BJ (cell line): ENCODE measurements around the gene CYGB. TPM values are rescaled to one million over a fixed set of nuclear protein-coding genes. Genes with fewer than 3 reads are reported as not detected.

Experiments used
- CTCF ChIA-PET: fragments of 350-600 bp; formaldehyde crosslinking; extraction: SDS; loops from one replicate; lab custom pipeline; 2021; ENCODE audit warnings: antibody characterized with exemption, inconsistent platforms; lab: Yijun Ruan, JAX
- POLR2A ChIA-PET: fragments of 300-600 bp; sonication (Branson Sonifier 250); formaldehyde crosslinking; extraction: SDS; loops from one replicate; lab custom pipeline; 2021; ENCODE audit warnings: antibody characterized with exemption; lab: Charles Lee
- DNase-seq: peaks from one replicate; pipeline ENCODE4 v3.0.0-alpha.2; 2011; ENCODE audit warnings: low read depth
- H3K27me3 ChIP-seq: 2 replicates; pipeline ENCODE4 v1.6.0; 2011; ENCODE audit warnings: low read length; ENCODE audit not compliant: control insufficient read depth, insufficient read depth
- H3K36me3 ChIP-seq: 2 replicates; pipeline ENCODE4 v1.5.1; 2011; ENCODE audit warnings: low read length; ENCODE audit not compliant: control insufficient read depth, insufficient read depth
- H3K4me3 ChIP-seq: 2 replicates; pipeline ENCODE4 v1.5.1; 2011; ENCODE audit warnings: low read depth, mild to moderate bottlenecking, control low read depth, low read length
- polyA plus RNA-seq: library from polyadenylated mRNA; depleted of rRNA; stranded (reverse); fragments of >200 nt; gene quantifications from 2 replicates; pipeline ENCODE4 v1.2.3, GENCODE V29; 2011
- TF ChIP-seq, protein P1 (sequence below): IDR thresholded peaks from 2 replicates; pipeline ENCODE4 v1.5.1; 2011; ENCODE audit warnings: low read depth, mild to moderate bottlenecking, control low read depth, inconsistent platforms, low read length, moderate library complexity; ENCODE audit not compliant: insufficient read depth

Gene CYGB
- polyA plus RNA-seq, 1 experiment = 1.4 TPM

GRCh38 chr17:76547642-76548202, 10.2 kb upstream of the CYGB start:
- TF ChIP-seq, protein P1, sequence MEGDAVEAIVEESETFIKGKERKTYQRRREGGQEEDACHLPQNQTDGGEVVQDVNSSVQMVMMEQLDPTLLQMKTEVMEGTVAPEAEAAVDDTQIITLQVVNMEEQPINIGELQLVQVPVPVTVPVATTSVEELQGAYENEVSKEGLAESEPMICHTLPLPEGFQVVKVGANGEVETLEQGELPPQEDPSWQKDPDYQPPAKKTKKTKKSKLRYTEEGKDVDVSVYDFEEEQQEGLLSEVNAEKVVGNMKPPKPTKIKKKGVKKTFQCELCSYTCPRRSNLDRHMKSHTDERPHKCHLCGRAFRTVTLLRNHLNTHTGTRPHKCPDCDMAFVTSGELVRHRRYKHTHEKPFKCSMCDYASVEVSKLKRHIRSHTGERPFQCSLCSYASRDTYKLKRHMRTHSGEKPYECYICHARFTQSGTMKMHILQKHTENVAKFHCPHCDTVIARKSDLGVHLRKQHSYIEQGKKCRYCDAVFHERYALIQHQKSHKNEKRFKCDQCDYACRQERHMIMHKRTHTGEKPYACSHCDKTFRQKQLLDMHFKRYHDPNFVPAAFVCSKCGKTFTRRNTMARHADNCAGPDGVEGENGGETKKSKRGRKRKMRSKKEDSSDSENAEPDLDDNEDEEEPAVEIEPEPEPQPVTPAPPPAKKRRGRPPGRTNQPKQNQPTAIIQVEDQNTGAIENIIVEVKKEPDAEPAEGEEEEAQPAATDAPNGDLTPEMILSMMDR = no peak
- no peaks in the 10 kb centered on the region for H3K36me3 ChIP-seq
- H3K4me3 ChIP-seq = no peak overlapping the region
- H3K27me3 ChIP-seq = 0 out of 2 replicates have a peak, but pooled peaks cover 3% of the 10 kb centered on the region
- ChIA-PET POLR2A (no interaction called here), CTCF (interaction anchor here (1.1 to 6.0 kb wide), 10 partner anchors 10 to 169 kb away, joined by 3 to 103 read pairs (median 14); partner anchors contain the start of gene AANAT)
- DNase-seq = no peak

DNA sequence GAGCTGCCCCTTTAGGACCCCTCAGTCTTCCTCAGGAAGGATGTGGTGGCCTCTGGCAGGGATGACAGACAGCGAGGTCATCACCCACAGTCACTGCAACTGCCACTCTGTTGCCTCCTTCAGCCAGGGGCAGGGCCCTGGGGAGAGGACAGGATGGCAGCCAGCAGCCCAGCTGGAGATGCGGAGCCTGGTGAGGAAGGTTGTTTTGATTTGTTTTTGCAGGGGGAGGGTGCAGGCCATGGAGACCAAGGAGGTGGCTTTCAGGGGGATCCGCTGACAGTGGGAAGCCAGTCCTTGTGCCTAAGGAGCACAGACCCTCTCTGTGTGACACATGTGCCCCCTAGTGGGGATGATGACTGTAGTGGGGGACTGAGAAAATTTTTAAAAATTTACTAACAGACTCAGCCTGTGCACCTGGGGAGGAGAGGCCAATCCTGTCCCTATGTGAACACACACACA, 9.7 kb upstream of the CYGB start:
- 0 out of 2 replicates have a peak, but pooled peaks cover 3% of the 10 kb centered on the region for H3K27me3 ChIP-seq

DNA sequence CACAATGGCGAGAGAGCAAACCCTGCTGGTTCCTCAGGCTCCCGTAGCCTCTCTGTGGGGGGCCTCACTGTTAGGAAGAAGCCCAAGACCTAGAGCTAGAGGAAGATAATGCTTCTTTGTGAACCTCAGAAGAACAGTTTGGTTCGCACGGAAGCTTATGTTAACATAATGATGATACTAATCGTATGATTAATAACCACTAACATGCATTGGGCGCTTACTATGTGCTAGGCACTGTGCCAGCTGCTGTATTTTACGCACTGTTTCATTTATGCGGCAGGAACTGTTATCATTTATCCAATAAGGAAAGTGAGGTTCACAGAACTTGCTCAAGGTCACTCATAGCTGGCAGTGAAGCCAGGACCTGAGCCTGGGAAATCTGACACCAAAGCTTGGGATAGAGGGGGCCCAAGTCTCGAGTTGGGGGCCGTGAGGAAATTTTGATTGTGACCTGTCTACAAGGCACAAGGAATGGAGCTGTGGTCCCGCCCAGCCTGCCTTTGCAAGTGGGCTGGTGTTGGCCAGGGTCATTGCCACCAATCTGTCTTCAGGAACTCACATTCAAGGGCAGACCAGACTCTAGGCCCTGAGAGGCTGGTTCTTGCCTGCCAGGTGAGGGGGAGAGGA, 9.2 kb upstream of the CYGB start:
- H3K27me3 ChIP-seq = 0 out of 2 replicates have a peak, but pooled peaks cover 3% of the 10 kb centered on the region
- ChIA-PET POLR2A (no interaction called here), CTCF (interaction anchor here (0.7 to 6.0 kb wide), 20 partner anchors 10 to 1051 kb away, joined by 3 to 103 read pairs (median 4); partner anchors contain the start of gene AANAT)
- H3K36me3 ChIP-seq = no peaks in the 10 kb centered on the region
- no peak overlapping the region for H3K4me3 ChIP-seq
- DNase-seq = no peak
- TF ChIP-seq, protein P1 = no peak

More for the DNA sequence above, 9.7 kb upstream of the CYGB start:
- H3K36me3 ChIP-seq = no peaks in the 10 kb centered on the region
- H3K4me3 ChIP-seq = no peak overlapping the region
- ChIA-PET CTCF (interaction anchor here (0.8 to 6.0 kb wide), 17 partner anchors 11 to 169 kb away, joined by 3 to 103 read pairs (median 7); partner anchors contain the start of gene AANAT), POLR2A (no interaction called here)
- DNase-seq = no peak
- TF ChIP-seq, protein P1 = peak; percentile 80

DNA sequence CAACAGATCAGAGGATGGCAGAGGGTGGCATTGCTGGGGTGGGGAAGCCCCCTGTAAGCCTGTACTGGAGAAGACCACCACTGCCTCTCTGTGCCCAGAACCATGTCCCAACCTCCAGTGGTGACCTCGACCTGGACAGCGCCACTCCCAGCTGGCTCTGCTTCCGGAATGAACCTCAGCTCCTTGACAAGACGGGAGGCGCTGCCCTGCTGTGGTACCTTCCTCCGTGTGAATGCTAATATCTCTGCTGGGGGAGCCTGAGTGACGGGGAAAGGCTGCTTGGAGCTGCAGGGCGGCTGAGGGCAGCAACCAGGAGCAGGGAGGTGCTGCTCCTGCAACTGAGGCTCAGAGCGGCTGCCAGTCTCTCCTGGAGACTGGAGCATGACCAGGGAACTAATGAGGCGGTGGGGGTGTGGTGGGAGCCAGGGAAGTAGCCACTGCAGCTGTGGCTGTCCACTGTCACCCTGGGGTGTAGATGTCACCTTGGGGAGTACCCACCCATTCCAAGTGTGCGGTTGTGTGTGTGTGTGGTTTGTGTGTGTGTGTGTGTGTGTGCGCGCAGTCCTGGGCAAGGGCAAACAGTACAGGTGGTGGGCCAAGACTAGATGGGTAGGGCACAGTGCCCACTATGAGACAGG, 8.5 kb upstream of the CYGB start:
- H3K36me3 ChIP-seq = no peaks in the 10 kb centered on the region
- TF ChIP-seq, protein P1 = no peak
- CTCF ChIA-PET = interaction anchor here (0.7 to 6.0 kb wide), 19 partner anchors 10 to 1050 kb away, joined by 3 to 103 read pairs (median 7); partner anchors contain the start of gene AANAT
- DNase-seq = no peak
- POLR2A ChIA-PET = no interaction called here
- 0 out of 2 replicates have a peak, but pooled peaks cover 3% of the 10 kb centered on the region for H3K27me3 ChIP-seq
- H3K4me3 ChIP-seq = no peak overlapping the region
